A549 (cell line): Measurements from ENCODE around the gene VOPP1. TPM values are rescaled to one million over a fixed set of nuclear protein-coding genes. Genes with fewer than 3 reads are reported as not detected.

ENCODE experiments used
- ATAC-seq, 2 experiments: fragments of 200-7000 bp in 1 of 2; fragments of >200 bp in 1 of 2; cut with Nextera tagmentation in 1 of 2; cut with Tn5 transposase in 1 of 2; 3 replicates each; pipeline versions ENCODE4 v1.8.0 to v1.9.1; 2018 to 2020; ENCODE audit warnings: mild to moderate bottlenecking in 1 of 2, moderate library complexity in 1 of 2
- CTCF ChIA-PET: fragments of 300-600 bp; sonication (Branson Sonifier 250); formaldehyde crosslinking; extraction: SDS; loops from one replicate; lab custom pipeline; 2021; ENCODE audit warnings: antibody characterized with exemption, inconsistent platforms; lab: Yijun Ruan, JAX
- POLR2A ChIA-PET: fragments of 350-600 bp; formaldehyde crosslinking; extraction: SDS; loops from one replicate; lab custom pipeline; 2021; ENCODE audit warnings: antibody characterized with exemption, inconsistent platforms; lab: Yijun Ruan, JAX
- DNase-seq, 2 experiments: peaks; one replicate each; pipeline versions ENCODE4 v3.0.0 to v3.0.0-alpha.2; 2011 to 2016; ENCODE audit warnings: low read depth in 1 of 2, low spot score in 1 of 2
- FAIRE-seq: peaks from 2 replicates; lab custom pipeline; 2011; peaks lifted over from hg19 to GRCh38; lab: Jason Lieb, UNC
- H3K27ac ChIP-seq, 2 experiments: fragments of >200 bp; sonication (Bioruptor Twin); formaldehyde crosslinking; 3 replicates each; pipeline ENCODE4 v1.5.1; 2016 to 2017
- H3K4me1 ChIP-seq: fragments of >200 bp; sonication (Bioruptor Twin); formaldehyde crosslinking; 3 replicates; pipeline ENCODE4 v1.6.1; 2016
- H3K4me2 ChIP-seq: fragments of >200 bp; sonication (Bioruptor Twin); formaldehyde crosslinking; 3 replicates; pipeline ENCODE4 v1.6.1; 2016
- H3K4me3 ChIP-seq: fragments of >200 bp; sonication (Bioruptor Twin); formaldehyde crosslinking; 3 replicates; pipeline ENCODE4 v1.5.1; 2016
- H3K9me3 ChIP-seq: fragments of >200 bp; sonication (Bioruptor Twin); formaldehyde crosslinking; 3 replicates; pipeline ENCODE4 v1.6.1; 2016
- BHLHE40 ChIP-seq: IDR thresholded peaks from 2 replicates; pipeline ENCODE4 v1.6.1; 2012; ENCODE audit warnings: low read depth, low read length, inconsistent platforms
- CEBPB ChIP-seq, 2 experiments: fragments of >200 bp in 1 of 2; sonication (Bioruptor Twin) in 1 of 2; formaldehyde crosslinking in 1 of 2; IDR thresholded peaks; 2 replicates each; pipeline ENCODE4 v1.6.1; 2012 to 2016
- EHMT2 ChIP-seq: fragments of 200-600 bp; sonication (generic); IDR thresholded peaks from 2 replicates; pipeline ENCODE4 v1.6.1; 2016; ENCODE audit warnings: antibody characterized with exemption, low read depth, mild to moderate bottlenecking, moderate library complexity
- ESRRA ChIP-seq: fragments of 150-350 bp; IDR thresholded peaks from 2 replicates; pipeline ENCODE4 v1.6.1; 2014; ENCODE audit warnings: mild to moderate bottlenecking, low read length, borderline replicate concordance
- FOSB ChIP-seq: fragments of 250-450 bp; sonication (Bioruptor Pico); IDR thresholded peaks from 2 replicates; pipeline ENCODE4 v1.5.0; 2020; ENCODE audit warnings: mild to moderate bottlenecking, moderate library complexity
- FOSL2 ChIP-seq, 2 experiments: fragments of 450-650 bp in 1 of 2; fragments of >200 bp in 1 of 2; sonication (Bioruptor Twin) in 1 of 2; formaldehyde crosslinking; IDR thresholded peaks; 2 replicates each; pipeline versions ENCODE4 v1.5.0 to v1.6.1; 2016 to 2020; ENCODE audit warnings: mild to moderate bottlenecking in 1 of 2, moderate library complexity in 1 of 2
- HES2 ChIP-seq: fragments of >200 bp; sonication (Bioruptor Twin); formaldehyde crosslinking; IDR thresholded peaks from 2 replicates; pipeline ENCODE4 v1.6.1; 2016
- HMGXB4 ChIP-seq: fragments of 250-450 bp; sonication (Bioruptor Pico); IDR thresholded peaks from 2 replicates; pipeline ENCODE4 v1.5.0; 2021; ENCODE audit warnings: mild to moderate bottlenecking, moderate library complexity, borderline replicate concordance
- HOXB13 ChIP-seq: fragments of 250-450 bp; sonication (Bioruptor Pico); IDR thresholded peaks from 2 replicates; pipeline ENCODE4 v1.5.0; 2020; ENCODE audit warnings: low read depth, mild to moderate bottlenecking, moderate library complexity
- KDM5A ChIP-seq: fragments of 200-600 bp; sonication (generic); IDR thresholded peaks from 2 replicates; pipeline ENCODE4 v1.6.1; 2016; ENCODE audit warnings: antibody characterized with exemption, mild to moderate bottlenecking
- MAFK ChIP-seq: fragments of 450-650 bp; IDR thresholded peaks from 2 replicates; pipeline ENCODE4 v1.6.1; 2014; ENCODE audit not compliant: partially characterized antibody
- MAX ChIP-seq: IDR thresholded peaks from 2 replicates; pipeline ENCODE4 v1.6.1; 2012
- MAZ ChIP-seq: fragments of 150-350 bp; IDR thresholded peaks from 2 replicates; pipeline ENCODE4 v1.6.1; 2014; ENCODE audit warnings: antibody characterized with exemption, low read depth, low read length, borderline replicate concordance
- MYC ChIP-seq: IDR thresholded peaks from 2 replicates; pipeline ENCODE4 v1.6.1; 2012; ENCODE audit warnings: mild to moderate bottlenecking, inconsistent platforms, low read length, improper control_type of control experiment, borderline replicate concordance
- NPAS2 ChIP-seq: fragments of 250-450 bp; sonication (Bioruptor Pico); IDR thresholded peaks from 2 replicates; pipeline ENCODE4 v1.8.0; 2022; ENCODE audit warnings: mild to moderate bottlenecking, moderate library complexity, borderline replicate concordance
- NR3C1 ChIP-seq: fragments of >200 bp; sonication (Bioruptor Twin); formaldehyde crosslinking; IDR thresholded peaks from 3 replicates; pipeline ENCODE4 v1.6.1; 2017
- POLR2AphosphoS2 ChIP-seq: conservative IDR thresholded peaks from 2 replicates; pipeline ENCODE4 v1.6.1; 2012; ENCODE audit warnings: low read length, improper control_type of control experiment, inconsistent platforms
- RFX5 ChIP-seq: fragments of 450-650 bp; IDR thresholded peaks from 2 replicates; pipeline ENCODE4 v1.7.1; 2014; ENCODE audit warnings: antibody characterized with exemption, mild to moderate bottlenecking, moderate library complexity
- SMC3 ChIP-seq: fragments of >200 bp; sonication (Bioruptor Twin); formaldehyde crosslinking; IDR thresholded peaks from 3 replicates; pipeline ENCODE4 v1.6.1; 2018; ENCODE audit warnings: inconsistent platforms
- SREBF2 ChIP-seq: fragments of 450-650 bp; IDR thresholded peaks from 2 replicates; pipeline ENCODE4 v1.6.1; 2014; ENCODE audit warnings: mild to moderate bottlenecking, moderate library complexity
- TFCP2L1 ChIP-seq: fragments of 250-450 bp; sonication (Bioruptor Pico); IDR thresholded peaks from 2 replicates; pipeline ENCODE4 v1.5.0; 2021; ENCODE audit warnings: mild to moderate bottlenecking
- TP53 ChIP-seq: fragments of 250-450 bp; sonication (Bioruptor Pico); IDR thresholded peaks from 2 replicates; pipeline ENCODE4 v1.5.0; 2021; ENCODE audit warnings: mild to moderate bottlenecking, moderate library complexity
- ZFP36 ChIP-seq: fragments of 450-650 bp; IDR thresholded peaks from 2 replicates; pipeline ENCODE4 v1.6.1; 2014; ENCODE audit warnings: borderline replicate concordance; ENCODE audit not compliant: partially characterized antibody
- WGBS: methylation state at CpG from one replicate; pipeline ENCODE4 v1.1.6; 2017; ENCODE audit errors: missing lambda C conversion rate; 5-methylcytosine and 5-hydroxymethylcytosine counted together
- polyA plus RNA-seq, 4 experiments: library from polyadenylated mRNA; depleted of rRNA in 3 of 4; stranded (reverse); fragments of >200 nt; fragmentation: RNase III in 1 of 4; extraction: RNeasy Plus Mini Kit Qiagen cat#74134 plus additional on column Dnase treatment in 1 of 4; gene quantifications; 2 replicates in 3 of 4; 3 replicates in 1 of 4; pipeline ENCODE4 v1.2.3, GENCODE V29; 2011 to 2017
- TF ChIP-seq, protein P1 (sequence below): fragments of >200 bp; sonication (Bioruptor Twin); formaldehyde crosslinking; IDR thresholded peaks from 3 replicates; pipeline ENCODE4 v1.5.1; 2016
- TF ChIP-seq, protein P2 (sequence below): fragments of 450-650 bp; IDR thresholded peaks from 2 replicates; pipeline ENCODE4 v1.6.1; 2014; ENCODE audit warnings: antibody characterized with exemption

Gene VOPP1
- polyA plus RNA-seq, 2 of the 4 experiments (the other 2 are of a cell fraction), result 68.1 to 73.4 TPM

DNA sequence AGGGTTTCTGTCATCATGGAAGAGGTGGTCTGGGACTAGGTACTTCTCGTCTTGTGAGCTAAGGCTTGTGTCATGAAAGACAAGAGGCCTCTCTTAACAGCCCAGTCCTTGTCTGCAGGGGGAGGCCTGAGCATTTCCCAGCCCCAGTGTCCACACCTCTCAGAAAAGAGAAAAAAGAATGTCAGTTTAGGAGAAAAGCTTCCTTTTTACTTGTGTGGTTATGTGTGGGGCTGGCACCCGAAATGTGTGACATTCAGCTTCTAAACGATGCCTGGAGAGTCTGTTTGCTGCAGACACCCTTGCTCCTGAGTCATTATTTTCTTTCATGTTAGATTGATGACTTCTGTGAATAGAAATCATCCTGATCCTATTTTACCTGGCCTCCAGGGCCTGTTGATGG lies 139.8 kb downstream of the VOPP1 start:
- TF ChIP-seq, protein P1, sequence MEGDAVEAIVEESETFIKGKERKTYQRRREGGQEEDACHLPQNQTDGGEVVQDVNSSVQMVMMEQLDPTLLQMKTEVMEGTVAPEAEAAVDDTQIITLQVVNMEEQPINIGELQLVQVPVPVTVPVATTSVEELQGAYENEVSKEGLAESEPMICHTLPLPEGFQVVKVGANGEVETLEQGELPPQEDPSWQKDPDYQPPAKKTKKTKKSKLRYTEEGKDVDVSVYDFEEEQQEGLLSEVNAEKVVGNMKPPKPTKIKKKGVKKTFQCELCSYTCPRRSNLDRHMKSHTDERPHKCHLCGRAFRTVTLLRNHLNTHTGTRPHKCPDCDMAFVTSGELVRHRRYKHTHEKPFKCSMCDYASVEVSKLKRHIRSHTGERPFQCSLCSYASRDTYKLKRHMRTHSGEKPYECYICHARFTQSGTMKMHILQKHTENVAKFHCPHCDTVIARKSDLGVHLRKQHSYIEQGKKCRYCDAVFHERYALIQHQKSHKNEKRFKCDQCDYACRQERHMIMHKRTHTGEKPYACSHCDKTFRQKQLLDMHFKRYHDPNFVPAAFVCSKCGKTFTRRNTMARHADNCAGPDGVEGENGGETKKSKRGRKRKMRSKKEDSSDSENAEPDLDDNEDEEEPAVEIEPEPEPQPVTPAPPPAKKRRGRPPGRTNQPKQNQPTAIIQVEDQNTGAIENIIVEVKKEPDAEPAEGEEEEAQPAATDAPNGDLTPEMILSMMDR, result no peak
- TF ChIP-seq ZFP36, result no peak
- no peak for TF ChIP-seq HOXB13 (CRISPR knock-in tag)
- TF ChIP-seq NPAS2 (CRISPR knock-in tag), result no peak
- TF ChIP-seq HMGXB4 (CRISPR knock-in tag), result no peak
- no peak for TF ChIP-seq FOSL2 (IDR thresholded peaks at IDR 0.05)
- no peak for TF ChIP-seq FOSL2 (CRISPR knock-in tag; IDR thresholded peaks at IDR 0.05)
- TF ChIP-seq MYC, result no peak
- no peak for TF ChIP-seq BHLHE40
- no peak for TF ChIP-seq POLR2AphosphoS2
- TF ChIP-seq KDM5A, result no peak
- TF ChIP-seq CEBPB (IDR thresholded peaks at IDR 0.05), result no peak
- TF ChIP-seq SREBF2, result no peak
- TF ChIP-seq MAX, result no peak
- TF ChIP-seq, protein P2, sequence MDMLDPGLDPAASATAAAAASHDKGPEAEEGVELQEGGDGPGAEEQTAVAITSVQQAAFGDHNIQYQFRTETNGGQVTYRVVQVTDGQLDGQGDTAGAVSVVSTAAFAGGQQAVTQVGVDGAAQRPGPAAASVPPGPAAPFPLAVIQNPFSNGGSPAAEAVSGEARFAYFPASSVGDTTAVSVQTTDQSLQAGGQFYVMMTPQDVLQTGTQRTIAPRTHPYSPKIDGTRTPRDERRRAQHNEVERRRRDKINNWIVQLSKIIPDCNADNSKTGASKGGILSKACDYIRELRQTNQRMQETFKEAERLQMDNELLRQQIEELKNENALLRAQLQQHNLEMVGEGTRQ, result no peak
- TF ChIP-seq NR3C1, result no peak
- no peak for TF ChIP-seq HES2
- TF ChIP-seq MAFK, result no peak
- TF ChIP-seq, all 56 proteins: peak for 0
- ATAC-seq (no peak), FAIRE-seq (no peak), DNase-seq (no peak)
- ChIA-PET CTCF (interaction anchor here (0.6 to 4.0 kb wide), 9 partner anchors 9 to 636 kb away, joined by 3 to 16 read pairs (median 3); partner anchors contain the start of gene NIPSNAP2), POLR2A (no interaction called here)
- Histone ChIP-seq H3K4me3 (no peak overlapping the region), H3K4me1 (no peaks in the 10 kb centered on the region), H3K27ac (no peak overlapping the region), H3K4me2 (no peak overlapping the region), H3K9me3 (no peaks in the 10 kb centered on the region)
- WGBS, result 89% methylated on average over 3 of the region's 3 CpGs

GRCh38 chr7:55431898-55432297 lies 140.4 kb downstream of the VOPP1 start:
- WGBS, result 0% methylated on average over 2 of the region's 2 CpGs

More at GRCh38 chr7:55431898-55432297, 140.4 kb downstream of the VOPP1 start:
- FAIRE-seq (no peak), ATAC-seq (no peak), DNase-seq (no peak)
- ChIA-PET CTCF (interaction anchor here (0.7 to 4.0 kb wide), 7 partner anchors 8 to 292 kb away, joined by 3 to 16 read pairs (median 4); no protein-coding TSS in a partner anchor), POLR2A (no interaction called here)
- Histone ChIP-seq H3K4me2 (no peak overlapping the region), H3K4me1 (no peaks in the 10 kb centered on the region), H3K4me3 (no peak overlapping the region), H3K9me3 (no peaks in the 10 kb centered on the region), H3K27ac (no peak overlapping the region)
- TF ChIP-seq MAZ, result no peak
- TF ChIP-seq SMC3, result no peak
- TF ChIP-seq ESRRA, result no peak
- TF ChIP-seq, protein P1, result no peak
- TF ChIP-seq FOSB (CRISPR knock-in tag), result no peak
- no peak for TF ChIP-seq SREBF2
- TF ChIP-seq EHMT2, result no peak
- no peak for TF ChIP-seq TP53 (CRISPR knock-in tag)
- no peak for TF ChIP-seq RFX5
- no peak for TF ChIP-seq TFCP2L1 (CRISPR knock-in tag)
